HepG2 (cell line): ENCODE results near the gene WNK2. TPM values are rescaled to one million over a fixed set of nuclear protein-coding genes. Genes with fewer than 3 reads are reported as not detected.
A peak's percentile ranks its signal among the peaks of the same experiment; 100 is the strongest.

Experiments
- ATAC-seq: fragments of 200-7000 bp; cut with Tn5 transposase; 3 replicates; pipeline ENCODE4 v1.9.1; 2020; ENCODE audit warnings: mild to moderate bottlenecking, moderate library complexity
- BruUV-seq: library from RNA; stranded (reverse); fragments of 400-500 nt; replicated peaks from 2 replicates; lab custom pipeline; 2021; lab: Mats Ljungman, UMichigan
- CTCF ChIA-PET: fragments of 300-600 bp; formaldehyde crosslinking; extraction: SDS; loops from one replicate; lab custom pipeline; 2021; ENCODE audit warnings: low total read pairs, inconsistent platforms, low intra/inter-chr PET ratio; lab: Yijun Ruan, JAX
- POLR2A ChIA-PET: fragments of 350-600 bp; sonication (Branson Sonifier 250); formaldehyde crosslinking; loops from one replicate; lab custom pipeline; 2020; ENCODE audit warnings: antibody characterized with exemption, inconsistent platforms; lab: Yijun Ruan, JAX
- DNase-seq: peaks from one replicate; pipeline ENCODE4 v3.0.0-alpha.2; 2015; ENCODE audit warnings: low spot score
- FAIRE-seq: peaks from 3 replicates; lab custom pipeline; 2011; peaks lifted over from hg19 to GRCh38; lab: Jason Lieb, UNC
- H2AFZ ChIP-seq: one replicate; pipeline ENCODE4 v1.6.1; 2011; ENCODE audit warnings: low read length, inconsistent platforms
- H3K27ac ChIP-seq: fragments of 300-600 bp; 3 replicates; pipeline ENCODE4 v1.8.0; 2011; ENCODE audit warnings: mixed run types, mild to moderate bottlenecking, mixed read lengths, low read length, inconsistent platforms; ENCODE audit not compliant: insufficient read depth; ENCODE audit errors: extremely low read length
- H3K27me3 ChIP-seq, 2 experiments: fragments of 200-600 bp in 1 of 2; 2 replicates in 1 of 2; 3 replicates in 1 of 2; pipeline versions ENCODE4 v1.6.0 to v1.8.0; 2011; ENCODE audit warnings: low read length in 2 of 2, mild to moderate bottlenecking in 2 of 2, moderate library complexity in 2 of 2, inconsistent platforms in 1 of 2; ENCODE audit not compliant: insufficient read depth in 2 of 2, control insufficient read depth in 1 of 2
- H3K36me3 ChIP-seq, 2 experiments: fragments of 200-600 bp in 1 of 2; replicated peaks in 1 of 2; 2 replicates in 1 of 2; 3 replicates in 1 of 2; pipeline versions ENCODE4 v1.5.1 to v1.8.0; 2011; ENCODE audit warnings: low read length in 2 of 2, inconsistent platforms in 1 of 2; ENCODE audit not compliant: insufficient read depth in 2 of 2, control insufficient read depth in 1 of 2
- H3K4me1 ChIP-seq: 2 replicates; pipeline ENCODE4 v1.5.1; 2012; ENCODE audit warnings: low read length, inconsistent platforms; ENCODE audit not compliant: insufficient read depth
- H3K4me2 ChIP-seq: 2 replicates; pipeline ENCODE4 v1.6.0; 2011; ENCODE audit warnings: low read depth, low read length, inconsistent platforms
- H3K4me3 ChIP-seq, 3 experiments: fragments of 200-600 bp in 1 of 3; sonication (generic), shearing (Covaris generic) in 1 of 3; replicated peaks in 1 of 3; 2 replicates each; pipeline ENCODE4 v1.5.1; 2011 to 2016; ENCODE audit warnings: low read length in 3 of 3, inconsistent platforms in 2 of 3, low read depth in 2 of 3, mild to moderate bottlenecking in 2 of 3, control low read depth in 1 of 3, mixed read lengths in 1 of 3; ENCODE audit not compliant: insufficient read depth in 1 of 3
- H3K79me2 ChIP-seq: one replicate; pipeline ENCODE4 v1.6.1; 2011; ENCODE audit warnings: low read length, inconsistent platforms; ENCODE audit not compliant: insufficient read depth
- H3K9ac ChIP-seq: 2 replicates; pipeline ENCODE4 v1.6.0; 2011; ENCODE audit warnings: mild to moderate bottlenecking, low read depth, low read length, inconsistent platforms; ENCODE audit not compliant: insufficient read depth
- H3K9me3 ChIP-seq: 2 replicates; pipeline ENCODE4 v1.5.1; 2012; ENCODE audit warnings: mild to moderate bottlenecking, low read length
- H4K20me1 ChIP-seq: 2 replicates; pipeline ENCODE4 v1.6.0; 2011; ENCODE audit warnings: inconsistent platforms, mild to moderate bottlenecking, low read length, moderate library complexity; ENCODE audit not compliant: insufficient read depth
- CEBPG ChIP-seq: IDR thresholded peaks from 2 replicates; pipeline ENCODE4 v1.6.1; 2016
- GABPA ChIP-seq, 2 experiments: IDR thresholded peaks; 2 replicates each; pipeline ENCODE4 v1.6.1; 2011 to 2016; ENCODE audit warnings: low read depth in 2 of 2, low read length in 1 of 2, missing biosample characterization in 1 of 2, missing genetic modification characterization in 1 of 2
- ONECUT2 ChIP-seq: sonication (generic); formaldehyde crosslinking; IDR thresholded peaks from 2 replicates; pipeline ENCODE4 v1.4.0; 2020; ENCODE audit warnings: missing genetic modification reagents
- SAFB2 ChIP-seq: sonication (generic); formaldehyde crosslinking; IDR thresholded peaks from 2 replicates; pipeline ENCODE4 v1.5.1; 2020; ENCODE audit warnings: missing genetic modification reagents, low read depth, mild to moderate bottlenecking, borderline replicate concordance
- SIN3B ChIP-seq: fragments of 150-350 bp; IDR thresholded peaks from 2 replicates; pipeline ENCODE4 v1.6.1; 2014; ENCODE audit warnings: low read length
- WGBS: methylation state at CpG from one replicate; pipeline ENCODE4 v1.1.6; 2017; ENCODE audit warnings: low lambda C conversion rate; 5-methylcytosine and 5-hydroxymethylcytosine counted together
- in situ Hi-C: cut with HindIII; loops from 2 replicates; pipeline ENCODE4 v1.10.0; 2017; ENCODE audit warnings: low pct_unique_long_range_greater_than_20kb; ENCODE audit not compliant: extremely low pct_ligation_motif_present
- intact Hi-C: fragments of 100-400 bp; cut with micrococcal nuclease; formaldehyde crosslinking; loops from one replicate; pipeline ENCODE4 v1.10.0; 2022; ENCODE audit not compliant: unreplicated experiment
- polyA plus RNA-seq, 8 experiments: library from polyadenylated mRNA; depleted of rRNA in 3 of 8; stranded (reverse) in 7 of 8; unstranded in 1 of 8; fragments of >200 nt; fragmentation: Illumina TruSeq in 4 of 8; extraction: Trizol in 4 of 8; gene quantifications; 2 replicates each; pipeline versions ENCODE4 v1.2.1 to v1.2.3, GENCODE V29; 2011 to 2016; ENCODE audit warnings: low read depth in 4 of 8, missing spikeins in 1 of 8, mixed read lengths in 1 of 8; ENCODE audit not compliant: insufficient read depth in 1 of 8
- total RNA-seq, 5 experiments: library from RNA; depleted of rRNA; stranded (reverse); fragments of >200 nt; fragmentation: Illumina TruSeq; extraction: Trizol; gene quantifications; 2 replicates each; pipeline ENCODE4 v1.2.3, GENCODE V29; 2016; ENCODE audit warnings: low read depth in 1 of 5
- TF ChIP-seq, protein P1 (sequence below): sonication (generic); formaldehyde crosslinking; IDR thresholded peaks from 2 replicates; pipeline ENCODE4 v1.5.0; 2020; ENCODE audit warnings: missing genetic modification reagents, mild to moderate bottlenecking, borderline replicate concordance
- TF ChIP-seq, protein P2 (sequence below): sonication (generic); formaldehyde crosslinking; IDR thresholded peaks from 2 replicates; pipeline ENCODE4 v1.4.0; 2020; ENCODE audit warnings: missing genetic modification reagents

Gene WNK2
- total and polyA plus RNA-seq, 2 of the 13 experiments (the other 11 are each of a cell fraction or from before 2014, with no cell fraction given) = 10.5 to 12.0 TPM

DNA sequence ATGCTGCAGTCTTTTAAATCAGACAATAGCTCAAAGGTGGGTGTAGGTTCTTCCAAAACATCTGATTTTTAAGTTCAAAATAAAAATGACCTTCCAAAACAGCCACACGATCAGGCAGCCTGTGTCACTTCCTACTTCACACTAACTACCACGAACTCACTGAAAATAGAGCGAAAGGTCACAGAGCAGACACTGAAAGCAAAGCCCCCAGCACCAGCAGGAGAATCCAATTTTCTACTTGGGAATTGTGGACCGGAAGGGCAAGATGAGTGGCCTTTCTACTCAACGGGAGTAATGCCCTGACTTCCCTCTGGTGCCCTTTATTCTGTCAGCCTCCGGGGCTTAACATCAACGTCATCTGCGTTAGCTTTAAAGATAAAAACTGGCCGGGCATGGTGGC lies 159.7 kb downstream of the WNK2 start:
- FAIRE-seq = no peak
- H3K4me2 ChIP-seq = peak overlapping the region; percentile 23; the same call in 1 of the 2 replicates
- WGBS = 18% methylated on average over 9 of the region's 9 CpGs

DNA sequence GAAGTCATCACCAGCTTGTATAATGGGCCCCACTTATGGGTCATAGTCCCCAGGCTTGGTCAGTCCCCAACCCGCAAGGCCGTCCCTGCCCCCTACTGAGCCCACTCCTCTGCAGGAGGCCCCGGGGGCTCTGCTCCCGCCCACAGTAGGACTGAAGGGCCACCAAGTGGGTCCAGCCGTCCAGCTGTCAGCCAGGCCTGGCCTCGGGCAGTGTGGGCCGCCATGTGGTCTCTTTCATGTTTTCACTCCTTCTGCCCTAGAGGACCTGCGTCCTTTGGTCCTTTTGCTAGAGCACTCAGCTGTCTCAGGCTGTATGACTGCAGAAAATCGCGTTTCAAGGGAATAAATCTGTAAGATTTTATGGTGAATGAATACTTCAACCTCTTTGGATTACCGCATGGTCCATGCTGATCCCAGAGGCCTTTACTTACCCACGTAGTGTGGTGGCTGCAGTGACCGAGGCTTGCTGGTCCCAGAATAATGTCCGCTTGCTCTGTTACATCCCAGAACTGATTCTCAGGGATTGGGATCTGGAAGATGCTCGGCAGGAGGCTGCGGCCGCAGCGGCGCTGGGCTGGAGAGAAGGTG lies 161.8 kb downstream of the WNK2 start:
- peak; percentile 39; the same call in 2 of the 3 replicates for ATAC-seq
- Histone ChIP-seq H4K20me1 (no peaks in the 10 kb centered on the region), H2AFZ (no peak overlapping the region), H3K9me3 (no peaks in the 10 kb centered on the region), H3K4me1 (peaks cover 10% of the 10 kb centered on the region; the same call in 1 of the 2 replicates), H3K9ac (no peak overlapping the region), H3K27ac (no peak overlapping the region), H3K4me2 (no peak overlapping the region), H3K36me3 (no peaks in the 10 kb centered on the region), H3K4me3 (no peak overlapping the region), H3K27me3 (peaks cover 0 to 12% of the 10 kb centered on the region in 2 experiments; a peak in 2 of 5 replicates), H3K79me2 (no peaks in the 10 kb centered on the region)
- no peak for DNase-seq
- 82% methylated on average over 11 of the region's 19 CpGs for WGBS
- no peak for TF ChIP-seq SAFB2
- TF ChIP-seq, protein P1, sequence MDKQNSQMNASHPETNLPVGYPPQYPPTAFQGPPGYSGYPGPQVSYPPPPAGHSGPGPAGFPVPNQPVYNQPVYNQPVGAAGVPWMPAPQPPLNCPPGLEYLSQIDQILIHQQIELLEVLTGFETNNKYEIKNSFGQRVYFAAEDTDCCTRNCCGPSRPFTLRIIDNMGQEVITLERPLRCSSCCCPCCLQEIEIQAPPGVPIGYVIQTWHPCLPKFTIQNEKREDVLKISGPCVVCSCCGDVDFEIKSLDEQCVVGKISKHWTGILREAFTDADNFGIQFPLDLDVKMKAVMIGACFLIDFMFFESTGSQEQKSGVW (CRISPR knock-in tag) = no peak
- no TSS peak for BruUV-seq
- intact Hi-C loops (no loop called here), in situ Hi-C loops (no loop called here)
- FAIRE-seq = no peak
- ChIA-PET POLR2A (no interaction called here), CTCF (no interaction called here)

More for the DNA sequence above, 159.7 kb downstream of the WNK2 start:
- peaks cover 7% of the 10 kb centered on the region for H3K9me3 ChIP-seq
- H2AFZ ChIP-seq = no peak overlapping the region
- H3K4me1 ChIP-seq = peaks cover 21% of the 10 kb centered on the region
- intact Hi-C loops (no loop called here), in situ Hi-C loops (no loop called here)
- H3K27ac ChIP-seq = no peak overlapping the region
- no peak overlapping the region for H3K4me3 ChIP-seq
- ATAC-seq (no peak), DNase-seq (no peak)
- ChIA-PET POLR2A (no interaction called here), CTCF (no interaction called here)
- no peaks in the 10 kb centered on the region for H3K36me3 ChIP-seq
- no peaks in the 10 kb centered on the region for H4K20me1 ChIP-seq
- no TSS peak for BruUV-seq
- peaks cover 0 to 12% of the 10 kb centered on the region in 2 experiments; a peak in 3 of 5 replicates for H3K27me3 ChIP-seq
- TF ChIP-seq SIN3B (no peak), ONECUT2 (CRISPR knock-in tag) (no peak), GABPA (IDR thresholded peaks at IDR 0.05; ENCODE audit: low read depth, low read length) (no peak), GABPA (CRISPR knock-in tag; IDR thresholded peaks at IDR 0.05; ENCODE audit: low read depth) (peak; percentile 28; the same call in 1 of the 2 replicates), CEBPG (CRISPR knock-in tag) (no peak)
- TF ChIP-seq, protein P2, sequence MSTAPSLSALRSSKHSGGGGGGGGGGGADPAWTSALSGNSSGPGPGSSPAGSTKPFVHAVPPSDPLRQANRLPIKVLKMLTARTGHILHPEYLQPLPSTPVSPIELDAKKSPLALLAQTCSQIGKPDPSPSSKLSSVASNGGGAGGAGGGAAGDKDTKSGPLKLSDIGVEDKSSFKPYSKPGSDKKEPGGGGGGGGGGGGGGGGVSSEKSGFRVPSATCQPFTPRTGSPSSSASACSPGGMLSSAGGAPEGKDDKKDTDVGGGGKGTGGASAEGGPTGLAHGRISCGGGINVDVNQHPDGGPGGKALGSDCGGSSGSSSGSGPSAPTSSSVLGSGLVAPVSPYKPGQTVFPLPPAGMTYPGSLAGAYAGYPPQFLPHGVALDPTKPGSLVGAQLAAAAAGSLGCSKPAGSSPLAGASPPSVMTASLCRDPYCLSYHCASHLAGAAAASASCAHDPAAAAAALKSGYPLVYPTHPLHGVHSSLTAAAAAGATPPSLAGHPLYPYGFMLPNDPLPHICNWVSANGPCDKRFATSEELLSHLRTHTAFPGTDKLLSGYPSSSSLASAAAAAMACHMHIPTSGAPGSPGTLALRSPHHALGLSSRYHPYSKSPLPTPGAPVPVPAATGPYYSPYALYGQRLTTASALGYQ (CRISPR knock-in tag) = no peak
- H3K79me2 ChIP-seq = no peaks in the 10 kb centered on the region
- H3K9ac ChIP-seq = no peak overlapping the region
